ENCODE results near the gene DNMBP. TPM values are rescaled to one million over a fixed set of nuclear protein-coding genes. Genes with fewer than 3 reads are reported as not detected.

The DNMBP gene
- total and polyA plus RNA-seq, 2 experiments from 2014 or later: 13.4 to 31.2 TPM

DNA sequence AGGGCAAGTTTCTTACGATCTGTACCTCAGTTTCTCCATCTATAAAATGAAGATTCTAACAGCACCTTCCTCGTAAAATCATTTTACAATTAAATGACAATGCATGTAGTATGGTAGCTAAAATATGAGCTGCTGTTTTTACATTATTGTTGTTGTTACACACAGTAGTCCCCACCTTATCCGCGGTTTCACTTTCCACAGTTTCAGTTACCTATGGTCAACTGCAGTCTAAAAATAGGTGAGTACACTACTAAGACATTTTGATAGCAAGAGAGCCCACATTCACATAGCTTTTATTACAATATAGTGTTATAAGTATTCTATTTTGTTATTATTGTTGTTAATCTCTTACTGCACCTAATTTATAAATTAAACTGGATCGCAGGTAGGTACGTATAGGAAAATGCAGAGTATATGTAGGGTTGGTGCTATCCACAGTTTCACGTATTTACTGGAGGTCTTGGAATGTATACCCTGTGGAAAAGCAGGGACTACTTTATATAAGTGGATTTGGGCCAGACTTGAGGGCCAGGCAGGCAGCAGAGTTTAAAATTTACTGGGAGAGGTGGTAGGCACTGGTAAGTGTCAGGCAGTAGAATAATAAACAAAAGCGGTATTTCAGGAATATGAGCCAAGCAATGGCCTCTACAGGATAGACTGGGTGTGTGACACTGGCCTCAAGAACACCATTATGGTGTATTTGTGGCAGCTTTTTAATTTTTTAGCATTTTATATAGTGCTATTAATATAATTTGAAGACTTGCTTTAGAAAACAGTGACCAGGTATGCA is 10.2 kb downstream of the DNMBP start:
- Histone ChIP-seq H3K79me2 (replicated peaks; ENCODE audit: insufficient read depth) (peaks cover 21% of the 10 kb centered on the region), H3K27me3 (ENCODE audit: insufficient read depth) (no peaks in the 10 kb centered on the region), H3F3A (replicated peaks; ENCODE audit: low read depth) (no peaks in the 10 kb centered on the region), H3K4me1 (ENCODE audit: insufficient read depth) (peaks cover 9% of the 10 kb centered on the region; the same call in 1 of the 2 replicates), H3K9me2 (ENCODE audit: insufficient read depth) (no peaks in the 10 kb centered on the region), H3K36me3 (ENCODE audit: insufficient read depth) (no peaks in the 10 kb centered on the region), H3K4me3 (no peak overlapping the region), H3K4me2 (no peak overlapping the region), H4K20me1 (replicated peaks; ENCODE audit: insufficient read depth) (no peaks in the 10 kb centered on the region), H2AFZ (no peak overlapping the region), H3K27ac (ENCODE audit: low read depth) (no peak overlapping the region)
- no peak overlapping the region for H3K4me3 Mint-ChIP-seq
- TF ChIP-seq POLR2AphosphoS5 (IDR thresholded peaks at IDR 0.05; ENCODE audit: low read depth) (no peak), ZNF114 (CRISPR knock-in tag; IDR thresholded peaks at IDR 0.05) (no peak), NANOG (IDR thresholded peaks at IDR 0.05; ENCODE audit: borderline replicate concordance) (no peak), STAT1 (IDR thresholded peaks at IDR 0.05; ENCODE audit: unreplicated experiment) (no peak), EZH2 (IDR thresholded peaks at IDR 0.05; ENCODE audit: low read depth, unreplicated experiment) (no peak), CREB1 (CRISPR knock-in tag; IDR thresholded peaks at IDR 0.05; ENCODE audit: low read depth) (no peak), JUNB (IDR thresholded peaks at IDR 0.05; ENCODE audit: unreplicated experiment) (no peak), EZH2phosphoT487 (IDR thresholded peaks at IDR 0.05; ENCODE audit: unreplicated experiment) (no peak), CTCF (conservative IDR thresholded peaks at IDR 0.05; ENCODE audit: low read depth in 2 of 2) (no peak), ZNF331 (CRISPR knock-in tag; IDR thresholded peaks at IDR 0.05; ENCODE audit: low read depth) (no peak), ETS1 (IDR thresholded peaks at IDR 0.05) (no peak)
- TF ChIP-seq, protein P1, sequence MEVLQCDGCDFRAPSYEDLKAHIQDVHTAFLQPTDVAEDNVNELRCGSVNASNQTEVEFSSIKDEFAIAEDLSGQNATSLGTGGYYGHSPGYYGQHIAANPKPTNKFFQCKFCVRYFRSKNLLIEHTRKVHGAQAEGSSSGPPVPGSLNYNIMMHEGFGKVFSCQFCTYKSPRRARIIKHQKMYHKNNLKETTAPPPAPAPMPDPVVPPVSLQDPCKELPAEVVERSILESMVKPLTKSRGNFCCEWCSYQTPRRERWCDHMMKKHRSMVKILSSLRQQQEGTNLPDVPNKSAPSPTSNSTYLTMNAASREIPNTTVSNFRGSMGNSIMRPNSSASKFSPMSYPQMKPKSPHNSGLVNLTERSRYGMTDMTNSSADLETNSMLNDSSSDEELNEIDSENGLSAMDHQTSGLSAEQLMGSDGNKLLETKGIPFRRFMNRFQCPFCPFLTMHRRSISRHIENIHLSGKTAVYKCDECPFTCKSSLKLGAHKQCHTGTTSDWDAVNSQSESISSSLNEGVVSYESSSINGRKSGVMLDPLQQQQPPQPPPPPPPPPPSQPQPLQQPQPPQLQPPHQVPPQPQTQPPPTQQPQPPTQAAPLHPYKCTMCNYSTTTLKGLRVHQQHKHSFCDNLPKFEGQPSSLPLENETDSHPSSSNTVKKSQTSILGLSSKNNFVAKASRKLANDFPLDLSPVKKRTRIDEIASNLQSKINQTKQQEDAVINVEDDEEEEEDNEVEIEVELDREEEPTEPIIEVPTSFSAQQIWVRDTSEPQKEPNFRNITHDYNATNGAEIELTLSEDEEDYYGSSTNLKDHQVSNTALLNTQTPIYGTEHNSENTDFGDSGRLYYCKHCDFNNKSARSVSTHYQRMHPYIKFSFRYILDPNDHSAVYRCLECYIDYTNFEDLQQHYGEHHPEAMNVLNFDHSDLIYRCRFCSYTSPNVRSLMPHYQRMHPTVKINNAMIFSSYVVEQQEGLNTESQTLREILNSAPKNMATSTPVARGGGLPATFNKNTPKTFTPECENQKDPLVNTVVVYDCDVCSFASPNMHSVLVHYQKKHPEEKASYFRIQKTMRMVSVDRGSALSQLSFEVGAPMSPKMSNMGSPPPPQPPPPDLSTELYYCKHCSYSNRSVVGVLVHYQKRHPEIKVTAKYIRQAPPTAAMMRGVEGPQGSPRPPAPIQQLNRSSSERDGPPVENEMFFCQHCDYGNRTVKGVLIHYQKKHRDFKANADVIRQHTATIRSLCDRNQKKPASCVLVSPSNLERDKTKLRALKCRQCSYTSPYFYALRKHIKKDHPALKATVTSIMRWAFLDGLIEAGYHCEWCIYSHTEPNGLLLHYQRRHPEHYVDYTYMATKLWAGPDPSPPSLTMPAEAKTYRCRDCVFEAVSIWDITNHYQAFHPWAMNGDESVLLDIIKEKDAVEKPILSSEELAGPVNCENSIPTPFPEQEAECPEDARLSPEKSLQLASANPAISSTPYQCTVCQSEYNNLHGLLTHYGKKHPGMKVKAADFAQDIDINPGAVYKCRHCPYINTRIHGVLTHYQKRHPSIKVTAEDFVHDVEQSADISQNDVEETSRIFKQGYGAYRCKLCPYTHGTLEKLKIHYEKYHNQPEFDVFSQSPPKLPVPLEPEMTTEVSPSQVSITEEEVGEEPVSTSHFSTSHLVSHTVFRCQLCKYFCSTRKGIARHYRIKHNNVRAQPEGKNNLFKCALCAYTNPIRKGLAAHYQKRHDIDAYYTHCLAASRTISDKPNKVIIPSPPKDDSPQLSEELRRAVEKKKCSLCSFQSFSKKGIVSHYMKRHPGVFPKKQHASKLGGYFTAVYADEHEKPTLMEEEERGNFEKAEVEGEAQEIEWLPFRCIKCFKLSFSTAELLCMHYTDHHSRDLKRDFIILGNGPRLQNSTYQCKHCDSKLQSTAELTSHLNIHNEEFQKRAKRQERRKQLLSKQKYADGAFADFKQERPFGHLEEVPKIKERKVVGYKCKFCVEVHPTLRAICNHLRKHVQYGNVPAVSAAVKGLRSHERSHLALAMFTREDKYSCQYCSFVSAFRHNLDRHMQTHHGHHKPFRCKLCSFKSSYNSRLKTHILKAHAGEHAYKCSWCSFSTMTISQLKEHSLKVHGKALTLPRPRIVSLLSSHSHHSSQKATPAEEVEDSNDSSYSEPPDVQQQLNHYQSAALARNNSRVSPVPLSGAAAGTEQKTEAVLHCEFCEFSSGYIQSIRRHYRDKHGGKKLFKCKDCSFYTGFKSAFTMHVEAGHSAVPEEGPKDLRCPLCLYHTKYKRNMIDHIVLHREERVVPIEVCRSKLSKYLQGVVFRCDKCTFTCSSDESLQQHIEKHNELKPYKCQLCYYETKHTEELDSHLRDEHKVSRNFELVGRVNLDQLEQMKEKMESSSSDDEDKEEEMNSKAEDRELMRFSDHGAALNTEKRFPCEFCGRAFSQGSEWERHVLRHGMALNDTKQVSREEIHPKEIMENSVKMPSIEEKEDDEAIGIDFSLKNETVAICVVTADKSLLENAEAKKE (CRISPR knock-in tag; IDR thresholded peaks at IDR 0.05): no peak
- TF ChIP-seq, protein P2, sequence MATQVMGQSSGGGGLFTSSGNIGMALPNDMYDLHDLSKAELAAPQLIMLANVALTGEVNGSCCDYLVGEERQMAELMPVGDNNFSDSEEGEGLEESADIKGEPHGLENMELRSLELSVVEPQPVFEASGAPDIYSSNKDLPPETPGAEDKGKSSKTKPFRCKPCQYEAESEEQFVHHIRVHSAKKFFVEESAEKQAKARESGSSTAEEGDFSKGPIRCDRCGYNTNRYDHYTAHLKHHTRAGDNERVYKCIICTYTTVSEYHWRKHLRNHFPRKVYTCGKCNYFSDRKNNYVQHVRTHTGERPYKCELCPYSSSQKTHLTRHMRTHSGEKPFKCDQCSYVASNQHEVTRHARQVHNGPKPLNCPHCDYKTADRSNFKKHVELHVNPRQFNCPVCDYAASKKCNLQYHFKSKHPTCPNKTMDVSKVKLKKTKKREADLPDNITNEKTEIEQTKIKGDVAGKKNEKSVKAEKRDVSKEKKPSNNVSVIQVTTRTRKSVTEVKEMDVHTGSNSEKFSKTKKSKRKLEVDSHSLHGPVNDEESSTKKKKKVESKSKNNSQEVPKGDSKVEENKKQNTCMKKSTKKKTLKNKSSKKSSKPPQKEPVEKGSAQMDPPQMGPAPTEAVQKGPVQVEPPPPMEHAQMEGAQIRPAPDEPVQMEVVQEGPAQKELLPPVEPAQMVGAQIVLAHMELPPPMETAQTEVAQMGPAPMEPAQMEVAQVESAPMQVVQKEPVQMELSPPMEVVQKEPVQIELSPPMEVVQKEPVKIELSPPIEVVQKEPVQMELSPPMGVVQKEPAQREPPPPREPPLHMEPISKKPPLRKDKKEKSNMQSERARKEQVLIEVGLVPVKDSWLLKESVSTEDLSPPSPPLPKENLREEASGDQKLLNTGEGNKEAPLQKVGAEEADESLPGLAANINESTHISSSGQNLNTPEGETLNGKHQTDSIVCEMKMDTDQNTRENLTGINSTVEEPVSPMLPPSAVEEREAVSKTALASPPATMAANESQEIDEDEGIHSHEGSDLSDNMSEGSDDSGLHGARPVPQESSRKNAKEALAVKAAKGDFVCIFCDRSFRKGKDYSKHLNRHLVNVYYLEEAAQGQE (IDR thresholded peaks at IDR 0.05; ENCODE audit: unreplicated experiment): no peak
- H3K4me1 Mint-ChIP-seq: peaks cover 16% of the 10 kb centered on the region
- no peaks in the 10 kb centered on the region for H3K27me3 Mint-ChIP-seq (ENCODE audit: insufficient read depth, low read depth, poor library complexity)
- H3K9me3 Mint-ChIP-seq: no peaks in the 10 kb centered on the region; the same call in 2 of the 3 replicates
- H3K36me3 Mint-ChIP-seq (ENCODE audit: low read depth): no peaks in the 10 kb centered on the region
- no peak for ATAC-seq
- no peak overlapping the region; the same call in 1 of the 2 replicates for H3K27ac Mint-ChIP-seq
- no peak for DNase-seq (ENCODE audit: low spot score)

Data from GM23338 (cell line).